Pancreas (tissue), 10 donors: ENCODE data around the gene COX7B. TPM values are rescaled to one million over a fixed set of nuclear protein-coding genes. Genes with fewer than 3 reads are reported as not detected.
"Not testable (repeated sequence)": the region's sequence is repeated elsewhere in the genome, so short reads cannot be mapped to it uniquely, and the experiment has no call there.

Experiments
- ATAC-seq, 4 donors: fragments of 200-7000 bp; cut with Tn5 transposase; one replicate each; pipeline versions ENCODE4 v1.8.0 to v1.9.1; 2020; ENCODE audit warnings: mild to moderate bottlenecking in 4 of 4, moderate library complexity in 4 of 4
- DNase-seq, 6 donors: peaks; one replicate each; pipeline ENCODE4 v3.0.0-alpha.2; 2020
- FAIRE-seq: peaks from 2 replicates; lab custom pipeline; 2012; peaks lifted over from hg19 to GRCh38; lab: Jason Lieb, UNC
- H3K27ac ChIP-seq, 4 donors: fragments of 200-600 bp; sonication (generic); 1 replicate in 3 of 4; 2 replicates in 1 of 4; pipeline versions ENCODE4 v1.5.0 to v1.8.0; 2020
- H3K27me3 ChIP-seq, 4 donors: fragments of 200-600 bp; one replicate each; pipeline ENCODE4 v1.8.0; 2021
- H3K36me3 ChIP-seq, 3 donors: fragments of 200-600 bp; sonication (generic) in 1 of 3; one replicate each; pipeline versions ENCODE4 v1.5.0 to v1.8.0; 2020 to 2021
- H3K4me1 ChIP-seq, 3 donors: fragments of 200-600 bp; one replicate each; pipeline ENCODE4 v1.8.0; 2021
- H3K4me3 ChIP-seq, 4 donors: fragments of 200-600 bp; sonication (generic) in 2 of 4; one replicate each; pipeline versions ENCODE4 v1.5.0 to v1.8.0; 2020 to 2021
- H3K9me3 ChIP-seq, 4 donors: fragments of 200-600 bp; one replicate each; pipeline ENCODE4 v1.8.0; 2021
- CTCF ChIP-seq, 4 donors: fragments of 200-600 bp; sonication (generic) in 3 of 4; IDR thresholded peaks; one replicate each; pipeline versions ENCODE4 v1.5.0 to v1.8.0; 2021; ENCODE audit warnings: antibody characterized with exemption in 4 of 4
- WGBS, 2 donors: extraction: QIAGEN DNeasy Blood & Tissue Kit; methylation state at CpG; one replicate each; pipeline ENCODE4 v1.1.7; 2013; 5-methylcytosine and 5-hydroxymethylcytosine counted together
- intact Hi-C, 3 donors: fragments of 100-400 bp; cut with DNase I; formaldehyde crosslinking; loops; one replicate each; pipeline versions ENCODE4 v1.11.1 to v1.14.2; 2022
- polyA plus RNA-seq, 2 donors: library from polyadenylated mRNA; stranded (reverse); fragments of 200-250 nt; gene quantifications; one replicate each; pipeline ENCODE4 v1.2.3, GENCODE V29; 2013
- total RNA-seq, 6 donors: library from RNA; stranded (reverse); fragmentation: NEBNext Ultra II Directional in 4 of 6; extraction: Animal tissue kit (Norgen Biotek cat#: 25700) in 4 of 6; gene quantifications; one replicate each; pipeline versions ENCODE4 v1.2.1 to v1.2.4, GENCODE V29; 2021 to 2023
- donor health status: healthy with polysubstance abuse.
- donor health status: DM: no; HTN: no; CAD: no; lungs with moderate emphysema.
- donor health status: DM: no; HTN: no; CAD: no.
- donor health status: control.
- donor health status: control.
- donor health status: Bipolar disorder and iron deficiency.
- donor health status: DM: yes; HTN: yes; CAD: no.
- donor health status: DM: no; HTN: no; CAD: no.
- donor health status: DM: no; HTN: no; CAD: no.
- donor health status: DM: yes; HTN: yes; CAD: no.

COX7B gene
- total and polyA plus RNA-seq, 8 donors = 36.7 to 295 (median 75.9) TPM

- H3K4me1 ChIP-seq = peaks cover 0 to 6% (median 0%) of the 10 kb centered on the region in 3 donors
- no peak overlapping the region for H3K4me3 ChIP-seq
- no peak overlapping the region for H3K27ac ChIP-seq
- WGBS, 2 donors = 33 to 43% methylated on average over 2 of the region's 2 CpGs
- no peaks in the 10 kb centered on the region for H3K9me3 ChIP-seq
- H3K36me3 ChIP-seq = no peaks in the 10 kb centered on the region
- ATAC-seq (peak in 1 of 4 donors; percentile 25), FAIRE-seq (no peak), DNase-seq (no peak)
- intact Hi-C loops = loop anchor here in 1 of 3 donors (10.0 kb wide), 1 partner anchor 97 kb away; no protein-coding TSS in a partner anchor
- no peaks in the 10 kb centered on the region for H3K27me3 ChIP-seq
- TF ChIP-seq CTCF (IDR thresholded peaks at IDR 0.05) = no peak
Measured at GRCh38 chrX:77917294-77917933, 18.1 kb downstream of the COX7B start.

GRCh38 chrX:77918568-77918967 lies 19.3 kb downstream of the COX7B start:
- no peak for TF ChIP-seq CTCF (IDR thresholded peaks at IDR 0.05)
- no peak overlapping the region for H3K27ac ChIP-seq
- H3K27me3 ChIP-seq = no peaks in the 10 kb centered on the region
- no peaks in the 10 kb centered on the region for H3K36me3 ChIP-seq
- peaks cover 0 to 6% (median 0%) of the 10 kb centered on the region in 3 donors for H3K4me1 ChIP-seq
- H3K9me3 ChIP-seq = no peaks in the 10 kb centered on the region
- intact Hi-C loops = loop anchor here in 1 of 3 donors (10.0 kb wide), 1 partner anchor 96 kb away; no protein-coding TSS in a partner anchor
- ATAC-seq = peak in 1 of 4 donors; percentile 37
- no peak overlapping the region for H3K4me3 ChIP-seq
- no peak for DNase-seq
- FAIRE-seq = no peak
- WGBS, 2 donors = 38 to 45% methylated on average over 3 of the region's 3 CpGs

GRCh38 chrX:77919370-77919769 lies 20.1 kb downstream of the COX7B start:
- not testable (repeated sequence) for DNase-seq, H3K36me3 ChIP-seq, H3K27ac ChIP-seq, ATAC-seq, H3K9me3 ChIP-seq, FAIRE-seq, H3K4me1 ChIP-seq, H3K4me3 ChIP-seq, H3K27me3 ChIP-seq
- 69 to 82% methylated on average over 6 of the region's 6 CpGs for WGBS, 2 donors
- intact Hi-C loops = loop anchor here in 1 of 3 donors (10.0 kb wide), 1 partner anchor 95 kb away; no protein-coding TSS in a partner anchor

- no peaks in the 10 kb centered on the region for H3K9me3 ChIP-seq
- no peaks in the 10 kb centered on the region for H3K27me3 ChIP-seq
- DNase-seq (no peak), ATAC-seq (no peak), FAIRE-seq (no peak)
- no peak for TF ChIP-seq CTCF (IDR thresholded peaks at IDR 0.05)
- H3K4me3 ChIP-seq = no peak overlapping the region
- peaks cover 0 to 9% (median 7%) of the 10 kb centered on the region in 3 donors for H3K4me1 ChIP-seq
- H3K27ac ChIP-seq = no peak overlapping the region
- no peaks in the 10 kb centered on the region for H3K36me3 ChIP-seq
- intact Hi-C loops = no loop called here
Measured at GRCh38 chrX:77922787-77923186, 23.5 kb downstream of the COX7B start.

- Histone ChIP-seq H3K9me3 (no peaks in the 10 kb centered on the region), H3K4me3 (no peak overlapping the region), H3K4me1 (peaks cover 0 to 7% (median 3%) of the 10 kb centered on the region in 3 donors), H3K27me3 (no peaks in the 10 kb centered on the region), H3K27ac (no peak overlapping the region), H3K36me3 (no peaks in the 10 kb centered on the region)
- FAIRE-seq = no peak
- ATAC-seq = no peak
- intact Hi-C loops = no loop called here
- WGBS, 2 donors = 57 to 72% methylated on average over 8 of the region's 8 CpGs
- TF ChIP-seq CTCF (IDR thresholded peaks at IDR 0.05) = no peak
- DNase-seq = no peak
Measured at GRCh38 chrX:77924320-77924859, 25.1 kb downstream of the COX7B start.
